Peyer's patch (tissue), 4 donors: ENCODE measurements around the gene ARL15. TPM values are rescaled to one million over a fixed set of nuclear protein-coding genes. Genes with fewer than 3 reads are reported as not detected.

ENCODE experiments used
- DNase-seq, 3 donors: peaks; one replicate each; pipeline ENCODE4 v3.0.0-alpha.2; 2017 to 2019
- H3K27ac ChIP-seq, 4 donors: fragments of 200-600 bp; sonication (generic); one replicate each; pipeline ENCODE4 v1.5.1; 2016 to 2019
- H3K27me3 ChIP-seq, 2 donors: fragments of 200-600 bp; sonication (generic); one replicate each; pipeline ENCODE4 v1.5.1; 2019
- H3K36me3 ChIP-seq, 3 donors: fragments of 200-600 bp; sonication (generic); one replicate each; pipeline ENCODE4 v1.5.1; 2016 to 2019
- H3K4me1 ChIP-seq, 4 donors: fragments of 200-600 bp; sonication (generic); one replicate each; pipeline ENCODE4 v1.5.1; 2016 to 2019
- H3K4me3 ChIP-seq, 4 donors: fragments of 200-600 bp; sonication (generic); 1 replicate in 3 of 4; 2 replicates in 1 of 4; pipeline ENCODE4 v1.5.1; 2016 to 2019; ENCODE audit warnings: mild to moderate bottlenecking in 1 of 4
- H3K9me3 ChIP-seq, 4 donors: fragments of 200-600 bp; sonication (generic); one replicate each; pipeline ENCODE4 v1.5.1; 2016 to 2019; ENCODE audit warnings: mild to moderate bottlenecking in 1 of 4
- POLR2A ChIP-seq, 2 donors: fragments of 450-650 bp; IDR thresholded peaks; one replicate each; pipeline ENCODE4 v1.5.1; 2017; ENCODE audit warnings: antibody characterized with exemption in 2 of 2, mild to moderate bottlenecking in 2 of 2, moderate library complexity in 2 of 2
- total RNA-seq, 4 donors: library from RNA; depleted of rRNA; stranded (reverse); fragments of >200 nt; gene quantifications; one replicate each; pipeline ENCODE4 v1.1.0, GENCODE V29; 2016
- TF ChIP-seq, protein P1 (sequence below), 6 experiments: fragments of 450-650 bp in 4 of 6; fragments of 200-600 bp in 2 of 6; sonication (generic) in 1 of 6; IDR thresholded peaks; one replicate each; pipeline ENCODE4 v1.5.1; 2017 to 2019; ENCODE audit warnings: antibody characterized with exemption in 6 of 6, mild to moderate bottlenecking in 3 of 6, moderate library complexity in 1 of 6

Gene ARL15
- total RNA-seq, 4 donors from 2014 or later: 18.0 to 44.5 (median 38.7) TPM

DNA sequence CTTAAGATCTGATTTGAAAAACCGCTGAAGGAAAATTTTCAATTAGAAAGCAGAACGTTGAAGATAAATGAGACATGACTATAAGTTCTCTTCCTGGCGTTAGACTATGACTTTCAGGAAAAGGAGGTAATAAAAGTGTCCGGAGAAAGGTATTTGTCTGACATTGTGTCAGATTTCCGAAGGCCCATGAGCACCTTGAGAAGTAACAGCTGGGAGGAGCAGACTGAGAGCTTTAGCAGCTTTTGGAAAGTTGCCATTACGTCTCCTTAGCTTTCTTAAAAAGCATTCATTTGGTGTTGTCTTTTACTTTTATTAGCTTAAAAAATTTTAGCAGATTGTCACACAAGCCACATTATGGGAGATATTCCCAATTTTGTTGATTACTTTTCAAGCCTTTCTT is 386.4 kb downstream of the ARL15 start:
- no peaks in the 10 kb centered on the region for H3K36me3 ChIP-seq
- TF ChIP-seq, protein P1, sequence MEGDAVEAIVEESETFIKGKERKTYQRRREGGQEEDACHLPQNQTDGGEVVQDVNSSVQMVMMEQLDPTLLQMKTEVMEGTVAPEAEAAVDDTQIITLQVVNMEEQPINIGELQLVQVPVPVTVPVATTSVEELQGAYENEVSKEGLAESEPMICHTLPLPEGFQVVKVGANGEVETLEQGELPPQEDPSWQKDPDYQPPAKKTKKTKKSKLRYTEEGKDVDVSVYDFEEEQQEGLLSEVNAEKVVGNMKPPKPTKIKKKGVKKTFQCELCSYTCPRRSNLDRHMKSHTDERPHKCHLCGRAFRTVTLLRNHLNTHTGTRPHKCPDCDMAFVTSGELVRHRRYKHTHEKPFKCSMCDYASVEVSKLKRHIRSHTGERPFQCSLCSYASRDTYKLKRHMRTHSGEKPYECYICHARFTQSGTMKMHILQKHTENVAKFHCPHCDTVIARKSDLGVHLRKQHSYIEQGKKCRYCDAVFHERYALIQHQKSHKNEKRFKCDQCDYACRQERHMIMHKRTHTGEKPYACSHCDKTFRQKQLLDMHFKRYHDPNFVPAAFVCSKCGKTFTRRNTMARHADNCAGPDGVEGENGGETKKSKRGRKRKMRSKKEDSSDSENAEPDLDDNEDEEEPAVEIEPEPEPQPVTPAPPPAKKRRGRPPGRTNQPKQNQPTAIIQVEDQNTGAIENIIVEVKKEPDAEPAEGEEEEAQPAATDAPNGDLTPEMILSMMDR (IDR thresholded peaks at IDR 0.05): no peak
- no peak for TF ChIP-seq POLR2A (IDR thresholded peaks at IDR 0.05)
- no peaks in the 10 kb centered on the region for H3K4me1 ChIP-seq
- H3K27me3 ChIP-seq: no peaks in the 10 kb centered on the region
- no peak for DNase-seq
- H3K9me3 ChIP-seq: no peaks in the 10 kb centered on the region
- H3K4me3 ChIP-seq: no peak overlapping the region
- no peak overlapping the region for H3K27ac ChIP-seq

DNA sequence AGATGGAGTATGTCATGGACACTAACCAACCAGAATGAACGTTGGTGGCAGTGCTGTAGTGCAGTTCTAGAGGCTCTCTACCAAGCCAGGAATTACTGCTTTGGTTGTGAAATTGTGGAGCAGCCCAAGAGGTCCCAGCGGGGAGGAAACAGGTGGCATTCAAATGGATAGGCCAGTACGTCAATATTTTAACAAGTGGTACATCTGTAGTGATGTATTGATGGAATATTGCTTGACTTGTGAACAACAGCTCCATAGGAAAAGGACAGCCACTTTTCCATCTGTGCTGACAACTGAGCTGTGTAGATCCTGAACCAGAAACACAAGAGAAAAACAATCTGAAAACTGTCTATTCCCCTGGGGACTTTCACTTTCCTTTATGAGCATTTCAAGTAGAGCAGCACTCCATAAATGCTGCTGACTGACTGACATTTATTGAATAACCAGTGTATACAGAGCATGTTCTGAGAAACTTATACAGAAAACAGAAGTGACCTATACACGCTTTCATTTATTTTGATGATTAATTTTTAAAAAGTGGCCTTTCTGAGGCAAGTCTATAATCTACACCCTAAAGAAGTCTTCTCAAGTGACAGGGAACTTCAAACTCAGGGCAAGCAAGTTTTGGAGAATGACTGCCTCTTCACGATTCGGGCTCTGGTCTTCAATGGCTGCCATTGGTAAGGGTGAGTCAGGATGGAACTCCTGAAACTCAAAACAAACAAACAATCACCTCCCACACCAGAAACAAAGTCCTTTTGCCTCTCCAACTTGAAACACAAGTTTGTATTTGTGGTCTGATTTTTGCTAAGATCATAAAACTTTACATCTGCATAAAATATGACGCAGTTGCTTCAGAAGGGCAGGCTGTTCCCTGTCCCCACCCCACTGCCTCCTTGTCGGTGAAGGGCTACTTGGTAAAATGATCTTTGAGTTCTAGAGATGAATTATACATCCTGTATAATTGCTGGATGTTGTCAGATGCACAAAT is 387.6 kb downstream of the ARL15 start:
- TF ChIP-seq, protein P1 (IDR thresholded peaks at IDR 0.05): no peak
- no peak for TF ChIP-seq POLR2A (IDR thresholded peaks at IDR 0.05)
- Histone ChIP-seq H3K27me3 (no peaks in the 10 kb centered on the region), H3K27ac (no peak overlapping the region), H3K36me3 (no peaks in the 10 kb centered on the region), H3K9me3 (no peaks in the 10 kb centered on the region), H3K4me3 (no peak overlapping the region), H3K4me1 (no peaks in the 10 kb centered on the region)
- DNase-seq: no peak

DNA sequence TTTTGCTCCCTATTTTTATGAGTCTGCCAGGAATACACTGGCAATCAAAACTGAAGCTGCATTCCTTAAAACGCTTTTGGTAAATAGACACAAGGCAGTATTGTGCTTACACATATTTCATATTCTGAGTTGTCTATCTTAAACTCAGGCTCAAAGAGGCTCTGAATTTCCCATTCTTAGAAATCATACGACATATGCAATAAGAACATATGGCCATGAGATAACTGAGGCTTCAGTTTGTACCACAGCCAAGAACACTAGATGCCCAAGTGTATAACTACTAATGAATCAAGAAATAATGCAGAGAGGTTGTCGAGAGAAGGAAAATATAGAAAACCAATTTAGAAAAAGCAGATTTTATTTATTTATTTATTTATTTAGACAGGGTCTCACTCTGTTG is 392.5 kb downstream of the ARL15 start:
- Histone ChIP-seq H3K4me3 (no peak overlapping the region), H3K27me3 (no peaks in the 10 kb centered on the region), H3K36me3 (no peaks in the 10 kb centered on the region), H3K27ac (no peak overlapping the region), H3K9me3 (no peaks in the 10 kb centered on the region), H3K4me1 (no peaks in the 10 kb centered on the region)
- TF ChIP-seq, protein P1 (IDR thresholded peaks at IDR 0.05): no peak
- TF ChIP-seq POLR2A (IDR thresholded peaks at IDR 0.05): no peak
- DNase-seq: no peak

DNA sequence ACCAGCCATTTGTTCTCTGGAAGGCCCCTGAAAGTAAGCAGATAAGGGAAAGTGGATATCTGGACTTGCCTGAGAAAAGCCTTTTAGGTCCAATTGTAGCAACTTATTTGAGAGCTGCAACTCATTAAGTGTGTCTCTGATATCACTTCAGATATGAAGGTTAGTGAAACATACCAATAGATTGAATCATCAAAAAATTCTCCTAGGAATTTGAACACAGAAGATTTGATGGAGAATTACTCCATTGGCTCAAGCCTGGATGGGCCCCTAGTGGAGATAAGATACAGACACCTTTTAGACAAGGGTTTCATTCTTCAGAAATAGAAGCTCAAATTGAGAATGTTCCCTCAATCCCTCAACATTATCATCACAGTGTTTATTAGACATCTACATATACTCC is 393.3 kb downstream of the ARL15 start:
- DNase-seq: no peak
- no peak overlapping the region for H3K27ac ChIP-seq
- H3K27me3 ChIP-seq: no peaks in the 10 kb centered on the region
- H3K4me1 ChIP-seq: no peaks in the 10 kb centered on the region
- TF ChIP-seq POLR2A (IDR thresholded peaks at IDR 0.05): no peak
- TF ChIP-seq, protein P1 (IDR thresholded peaks at IDR 0.05): no peak
- H3K4me3 ChIP-seq: no peak overlapping the region
- no peaks in the 10 kb centered on the region for H3K36me3 ChIP-seq
- H3K9me3 ChIP-seq: no peaks in the 10 kb centered on the region

DNA sequence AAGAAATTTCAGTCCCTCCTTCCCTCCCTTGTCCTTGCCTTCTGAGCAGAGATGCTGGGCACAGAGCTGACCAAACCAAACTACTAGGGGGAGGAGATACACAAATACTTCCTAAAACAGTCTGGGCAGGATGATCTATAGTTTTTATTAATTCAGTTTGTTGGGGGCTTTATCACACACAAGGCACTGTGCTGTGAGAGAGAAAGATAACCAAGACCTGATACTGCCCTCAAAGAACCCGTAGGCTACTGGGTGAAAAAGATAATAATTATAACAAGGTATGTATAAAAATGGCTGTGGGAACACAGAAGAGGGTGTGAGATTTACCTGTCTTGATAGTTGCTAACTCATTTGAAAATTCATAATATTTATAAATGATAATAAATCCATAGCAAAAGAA is 395.3 kb downstream of the ARL15 start:
- H3K27ac ChIP-seq: no peak overlapping the region
- no peaks in the 10 kb centered on the region for H3K36me3 ChIP-seq
- no peaks in the 10 kb centered on the region for H3K27me3 ChIP-seq
- H3K4me3 ChIP-seq: no peak overlapping the region
- no peaks in the 10 kb centered on the region for H3K9me3 ChIP-seq
- no peak for DNase-seq
- TF ChIP-seq POLR2A (IDR thresholded peaks at IDR 0.05): no peak
- TF ChIP-seq, protein P1 (IDR thresholded peaks at IDR 0.05): no peak
- no peaks in the 10 kb centered on the region for H3K4me1 ChIP-seq
